HG02973 (cell line): Measurements from ENCODE around the gene NOS1AP.

Experiments
- ATAC-seq: cut with Tn5 transposase; IDR thresholded peaks from one replicate; pipeline ENCODE4 v1.9.1; 2021; ENCODE audit warnings: moderate library complexity; ENCODE audit not compliant: unreplicated experiment

The NOS1AP gene

DNA sequence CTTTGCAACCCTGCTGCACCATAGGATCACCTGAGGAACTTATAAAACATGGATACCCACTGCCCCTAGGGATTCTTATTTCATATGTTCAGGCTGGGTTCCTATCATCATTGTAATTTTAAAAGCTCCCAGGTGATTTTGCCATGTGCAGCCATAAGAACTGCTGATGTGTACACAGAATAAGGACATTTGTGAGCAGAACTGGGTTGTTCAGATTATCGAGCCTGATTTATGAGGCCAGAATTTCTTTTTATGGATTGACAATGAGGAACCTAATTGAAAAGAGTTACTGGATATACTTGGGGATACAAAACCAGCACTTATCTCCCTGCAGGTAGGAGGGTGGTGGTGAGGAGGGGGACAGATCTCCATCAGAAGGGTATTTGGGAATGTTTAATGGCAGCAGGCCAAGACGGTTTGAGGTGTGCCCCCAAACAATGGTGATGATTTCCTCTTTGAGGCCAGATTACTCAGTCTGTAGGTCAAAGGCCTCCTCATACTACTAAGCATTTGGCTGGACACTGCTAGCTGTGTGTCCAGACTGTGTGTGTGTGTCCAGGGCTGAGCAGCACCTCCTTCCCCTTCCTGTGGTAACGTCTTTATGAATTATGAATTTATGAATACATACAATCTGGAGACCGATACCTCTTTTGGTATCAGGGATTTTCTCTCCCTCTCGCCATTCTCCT, 18.9 kb downstream of the NOS1AP start:
- no peak for ATAC-seq

DNA sequence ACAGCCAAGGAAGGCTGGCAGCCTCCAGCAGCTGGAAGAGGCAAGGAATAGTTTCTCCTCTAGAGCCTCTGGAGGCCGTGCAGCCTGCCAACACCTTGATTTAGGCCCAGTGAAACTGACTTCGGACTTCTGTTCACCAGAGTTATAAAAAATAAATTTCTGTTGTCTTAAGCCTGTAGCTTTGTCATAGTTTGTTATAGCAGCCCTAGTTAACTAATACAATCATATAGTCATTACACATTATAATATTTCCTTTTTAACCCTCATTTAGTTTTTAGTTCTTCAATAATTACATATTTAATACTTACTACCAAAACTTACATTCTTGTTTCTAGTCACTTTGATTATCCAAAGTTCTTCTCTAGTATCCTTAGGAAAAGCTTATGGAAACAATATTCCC, 20.3 kb downstream of the NOS1AP start:
- ATAC-seq, result no peak

DNA sequence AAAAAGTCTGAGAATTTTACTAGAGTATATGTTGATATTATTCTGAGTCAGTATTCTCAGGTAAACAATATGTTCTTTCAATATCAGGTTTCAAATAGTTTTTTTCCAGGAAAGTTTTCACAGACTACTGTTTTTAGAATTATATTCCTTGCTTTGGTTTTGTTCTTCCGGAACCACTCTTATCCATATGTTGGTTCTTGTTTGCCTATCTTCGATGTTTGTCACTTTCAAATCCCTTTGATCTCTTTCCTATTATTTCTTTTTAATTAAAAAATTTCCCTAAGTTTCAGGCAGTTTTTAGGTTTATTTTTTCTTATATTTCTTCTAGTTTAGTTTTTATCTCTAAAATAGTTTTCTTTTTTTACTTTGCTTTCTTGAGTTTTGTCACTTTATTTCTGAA, 20.9 kb downstream of the NOS1AP start:
- ATAC-seq, result no peak

- no peak for ATAC-seq
These were observed 22.4 kb downstream of the NOS1AP start for GRCh38 chr1:162091681-162092524.

DNA sequence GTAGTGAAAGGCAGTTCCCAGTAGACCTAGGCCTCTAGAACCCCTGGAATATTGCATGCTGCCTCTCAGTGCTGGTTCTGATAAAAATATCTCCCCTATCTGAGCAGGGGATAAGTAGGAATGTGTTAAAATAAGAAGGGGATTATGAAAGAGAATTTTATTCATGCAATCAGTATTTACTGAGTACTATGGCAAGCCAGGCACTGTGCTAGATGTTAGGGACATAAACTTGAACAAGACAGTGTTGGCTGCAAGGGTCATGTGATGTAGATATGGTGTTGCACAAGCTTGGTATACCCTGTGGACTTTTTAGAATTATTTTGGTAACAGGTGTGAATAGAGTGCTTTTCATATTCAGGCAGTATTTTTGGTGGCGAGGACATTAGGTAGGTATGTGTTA, 23.6 kb downstream of the NOS1AP start:
- no peak for ATAC-seq

DNA sequence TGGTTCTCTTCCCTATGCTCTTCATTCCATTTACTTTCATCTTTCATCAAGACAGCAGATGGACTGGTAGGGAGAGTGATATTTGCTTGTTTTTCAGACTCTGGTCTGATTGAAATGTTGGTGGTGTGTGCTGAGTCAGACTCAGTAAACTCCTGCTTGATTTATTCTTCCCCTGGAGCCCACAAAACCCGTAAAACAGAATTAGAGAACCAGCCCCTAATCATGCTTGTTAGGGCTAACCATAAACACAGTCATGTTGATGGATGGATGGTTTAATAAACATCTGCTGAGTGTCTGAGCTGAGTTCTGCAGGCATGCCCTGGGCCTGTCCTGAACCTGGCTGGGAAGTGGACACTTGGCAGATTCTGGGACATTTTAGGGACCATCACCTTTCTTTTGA, 24.8 kb downstream of the NOS1AP start:
- no peak for ATAC-seq

DNA sequence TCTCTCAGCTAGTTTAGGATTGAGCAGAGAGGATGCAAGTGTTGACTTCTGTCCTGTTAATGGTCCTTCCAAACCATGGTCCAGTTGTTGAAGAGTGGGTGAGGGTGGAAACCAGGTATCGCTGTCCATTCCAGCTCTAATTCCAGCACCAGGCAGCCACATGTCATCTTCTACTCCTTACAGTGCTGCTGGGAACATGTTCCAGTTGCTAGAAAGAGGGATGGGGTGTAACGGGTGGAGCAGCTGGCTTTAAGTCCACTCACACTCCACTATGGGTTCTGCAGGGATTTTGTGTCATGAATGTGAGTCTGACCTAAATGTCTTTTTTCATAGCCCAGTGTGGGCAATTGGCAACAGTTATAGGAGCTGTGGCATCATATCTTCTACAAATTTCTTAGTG, 25.2 kb downstream of the NOS1AP start:
- ATAC-seq, result no peak

DNA sequence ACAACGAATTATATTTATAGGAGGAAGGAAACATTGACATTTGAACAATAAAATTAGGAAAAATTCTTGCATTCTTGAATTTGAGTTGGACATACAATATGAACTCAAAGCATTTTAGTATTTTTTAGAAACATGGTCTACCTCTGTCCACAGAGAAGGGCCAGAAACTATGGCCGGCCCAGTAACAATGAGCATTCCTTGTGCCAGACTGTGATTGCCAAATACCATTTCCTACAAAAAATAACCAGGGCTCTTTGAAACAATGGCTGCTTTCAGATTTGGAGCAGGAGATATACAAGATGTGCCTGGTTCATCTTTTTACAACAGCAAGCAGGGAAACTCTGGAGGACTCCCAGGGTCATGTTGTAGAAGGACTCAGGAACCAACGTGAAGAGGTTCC, 38.4 kb downstream of the NOS1AP start:
- no peak for ATAC-seq

DNA sequence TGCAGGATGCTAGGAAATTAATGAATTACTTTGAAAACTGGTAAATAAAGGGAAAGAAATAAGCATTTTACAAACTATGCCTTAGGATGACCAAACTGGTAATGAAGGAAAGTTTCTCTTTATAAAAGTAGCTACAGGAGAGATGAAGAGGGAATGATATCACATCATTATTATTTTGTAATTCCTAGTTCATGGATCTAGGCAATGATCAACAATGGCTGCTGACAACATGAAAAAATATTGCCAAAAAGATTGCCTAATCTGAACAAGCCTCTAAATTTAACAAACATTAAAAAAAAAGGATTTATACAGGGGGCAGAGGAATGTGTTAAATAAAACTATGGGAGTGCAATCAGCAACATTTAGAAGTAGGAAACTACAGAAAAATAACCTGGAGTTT, 38.9 kb downstream of the NOS1AP start:
- ATAC-seq, result no peak

DNA sequence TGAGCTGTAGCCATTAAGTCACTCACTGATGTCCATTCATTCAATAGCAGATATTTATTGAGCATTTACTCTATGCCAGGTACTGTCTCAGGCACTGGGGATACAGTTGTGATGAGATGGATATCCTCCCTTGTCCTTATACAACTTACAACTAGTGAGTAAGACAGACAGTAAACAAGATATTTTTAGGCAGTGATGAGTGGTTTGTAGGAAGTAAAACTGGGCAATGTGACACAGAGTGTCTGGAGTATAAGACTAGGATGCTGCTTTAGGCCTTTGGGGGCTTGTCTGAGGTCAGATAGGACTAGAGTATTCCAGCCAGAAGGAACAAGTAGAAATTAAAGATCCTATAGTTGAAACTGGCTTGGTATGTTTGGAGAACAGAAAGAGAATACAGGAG, 41.4 kb downstream of the NOS1AP start:
- ATAC-seq, result no peak

DNA sequence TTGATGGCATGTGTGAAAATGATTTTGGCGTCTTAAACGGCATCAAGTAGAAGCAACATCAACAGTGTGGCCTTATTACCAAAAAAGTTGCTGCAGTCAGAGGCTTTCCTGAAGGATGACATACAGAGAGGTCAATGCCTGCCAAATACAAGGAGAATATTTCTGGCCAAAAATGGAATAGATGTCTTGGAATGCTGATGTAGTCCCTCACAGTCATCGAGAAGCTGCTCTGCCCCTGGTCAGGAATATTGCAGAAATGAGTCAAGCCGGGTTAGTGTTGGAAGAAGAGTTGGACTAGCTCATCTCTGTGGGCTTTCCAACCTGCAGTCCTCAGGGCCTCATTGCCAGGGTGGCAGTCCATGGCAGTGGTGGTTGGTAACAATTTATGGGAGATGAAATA, 42.1 kb downstream of the NOS1AP start:
- no peak for ATAC-seq

- ATAC-seq, result no peak
These were observed 43.9 kb downstream of the NOS1AP start for GRCh38 chr1:162113419-162113818.

DNA sequence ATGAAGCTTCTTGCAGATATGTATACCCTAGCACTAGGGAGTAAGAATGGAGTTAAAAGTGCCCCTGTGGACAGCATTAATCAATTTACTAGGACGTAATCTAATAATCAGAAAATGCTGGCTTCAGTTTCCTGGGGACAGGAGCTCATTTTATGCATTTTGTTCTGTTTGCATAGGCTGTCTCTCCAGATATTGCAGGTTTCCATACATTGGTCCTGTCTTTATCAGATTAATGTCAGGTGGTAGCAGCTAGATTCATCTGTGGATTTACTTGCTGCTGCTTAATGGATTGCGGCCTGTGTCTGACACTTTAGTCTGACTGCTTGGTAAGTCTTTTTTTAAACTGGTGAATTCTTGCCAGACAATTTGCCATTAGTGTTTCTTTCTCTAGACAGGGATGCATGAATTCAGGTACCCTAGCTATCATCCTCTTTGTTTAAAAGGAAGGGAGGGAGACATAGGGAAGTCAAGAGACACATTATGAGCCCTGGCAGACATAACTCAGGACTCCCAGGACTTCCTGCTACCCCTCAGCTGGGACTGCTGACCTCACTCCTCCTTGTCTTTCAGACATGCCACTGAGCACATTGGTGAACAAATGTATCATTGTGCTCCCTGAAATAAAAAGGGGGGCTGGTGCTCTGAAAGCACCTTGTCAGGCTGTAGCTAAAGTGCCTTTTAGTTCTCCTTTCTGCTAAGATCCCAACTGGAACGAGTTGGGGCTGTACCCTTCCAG, 47.7 kb downstream of the NOS1AP start:
- no peak for ATAC-seq

GRCh38 chr1:162118063-162118462, 48.6 kb downstream of the NOS1AP start:
- no peak for ATAC-seq

- no peak for ATAC-seq
These were observed 59.3 kb downstream of the NOS1AP start for GRCh38 chr1:162128693-162129356.

GRCh38 chr1:162130308-162130707, 60.8 kb downstream of the NOS1AP start:
- no peak for ATAC-seq

- ATAC-seq, result no peak
These were observed 62.2 kb downstream of the NOS1AP start for GRCh38 chr1:162131400-162132321.

- ATAC-seq, result no peak
These were observed 64.1 kb downstream of the NOS1AP start for GRCh38 chr1:162133566-162133965.

GRCh38 chr1:162134646-162135045, 65.2 kb downstream of the NOS1AP start:
- ATAC-seq, result no peak

DNA sequence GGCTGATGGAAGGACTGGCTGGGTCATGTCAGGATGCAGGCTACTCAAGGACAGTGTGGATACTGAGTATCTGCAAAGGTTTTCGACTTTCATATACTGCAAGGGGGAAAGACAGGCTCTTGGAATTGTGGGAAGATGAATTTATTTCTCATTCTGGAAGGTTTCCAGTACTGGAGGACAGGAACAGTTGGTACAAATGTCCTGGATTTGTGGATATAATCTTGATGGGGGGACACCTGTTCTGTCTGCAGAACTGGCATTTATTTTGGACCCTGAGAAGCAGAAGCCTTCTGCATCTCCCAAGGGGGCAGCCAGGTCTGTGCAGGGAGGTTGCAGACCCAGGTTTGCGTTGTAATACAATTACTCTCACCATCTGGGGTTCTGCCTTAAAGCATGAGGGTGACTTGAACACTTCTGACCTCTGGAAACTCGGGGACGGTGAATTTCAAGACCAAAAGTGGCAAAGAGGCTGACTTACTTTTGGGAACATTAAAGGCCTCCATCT, 65.8 kb downstream of the NOS1AP start:
- no peak for ATAC-seq
